Endothelial cell of umbilical vein (primary cell): ENCODE data around the gene KIAA0825.

Experiments
- CTCF ChIP-seq, 2 donors: IDR thresholded peaks; 1 replicate in 1 of 2; 2 replicates in 1 of 2; pipeline ENCODE4 v1.5.1; 2011; ENCODE audit warnings: low read length in 2 of 2, mild to moderate bottlenecking in 2 of 2, moderate library complexity in 2 of 2, control low read depth in 1 of 2, inconsistent platforms in 1 of 2, low read depth in 1 of 2; ENCODE audit not compliant: insufficient read depth in 1 of 2; ENCODE audit errors: extremely low read depth in 1 of 2
- EZH2 ChIP-seq: IDR thresholded peaks from 2 replicates; pipeline ENCODE4 v1.6.1; 2012; ENCODE audit warnings: borderline replicate concordance, low read depth, mild to moderate bottlenecking, moderate library complexity, low read length, inconsistent platforms; ENCODE audit not compliant: severe bottlenecking
- FOS ChIP-seq: IDR thresholded peaks from 2 replicates; pipeline ENCODE4 v1.6.1; 2011; ENCODE audit warnings: mild to moderate bottlenecking, low read length, moderate library complexity, borderline replicate concordance; ENCODE audit not compliant: insufficient read depth
- GATA2 ChIP-seq: IDR thresholded peaks from 2 replicates; pipeline ENCODE4 v1.7.0; 2011; ENCODE audit warnings: low read depth, mild to moderate bottlenecking, moderate library complexity, mixed read lengths, low read length; ENCODE audit not compliant: insufficient read length, insufficient read depth
- POLR2A ChIP-seq: IDR thresholded peaks from 2 replicates; pipeline ENCODE4 v1.6.1; 2012; ENCODE audit warnings: low read depth, mild to moderate bottlenecking, control low read depth, low read length
- POLR2AphosphoS5 ChIP-seq: IDR thresholded peaks from 2 replicates; pipeline ENCODE4 v1.6.1; 2012; ENCODE audit warnings: low read depth, mild to moderate bottlenecking, control low read depth, low read length, moderate library complexity; ENCODE audit not compliant: insufficient read depth
- TF ChIP-seq, protein P1 (sequence below): IDR thresholded peaks from 2 replicates; pipeline ENCODE4 v1.6.1; 2011; ENCODE audit not compliant: insufficient read depth, insufficient read length

GRCh38 chr5:94562327-94562971 lies 56.0 kb downstream of the KIAA0825 start:
- TF ChIP-seq CTCF (IDR thresholded peaks at IDR 0.05; ENCODE audit: extremely low read depth in 1 of 2, insufficient read depth in 1 of 2, low read depth in 1 of 2, low read length in 2 of 2) (no peak), POLR2AphosphoS5 (no peak), POLR2A (no peak), EZH2 (no peak), FOS (no peak), GATA2 (no peak)
- TF ChIP-seq, protein P1, sequence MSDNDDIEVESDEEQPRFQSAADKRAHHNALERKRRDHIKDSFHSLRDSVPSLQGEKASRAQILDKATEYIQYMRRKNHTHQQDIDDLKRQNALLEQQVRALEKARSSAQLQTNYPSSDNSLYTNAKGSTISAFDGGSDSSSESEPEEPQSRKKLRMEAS, result no peak
